CD4-positive, alpha-beta T cell treated with Interleukin-15 for 4 hours (primary cell): Measurements from ENCODE around the gene MTA1.

Experiments
- DNase-seq: peaks from one replicate; pipeline ENCODE4 v3.0.0-alpha.2; 2020; ENCODE audit warnings: low spot score

Gene MTA1

GRCh38 chr14:105424861-105425260, 5.2 kb downstream of the MTA1 start:
- no peak for DNase-seq

- no peak for DNase-seq
Measured at GRCh38 chr14:105425823-105426247, 6.2 kb downstream of the MTA1 start.

- no peak for DNase-seq
Measured at GRCh38 chr14:105426416-105427130, 6.9 kb downstream of the MTA1 start.

GRCh38 chr14:105427412-105427811, 7.8 kb downstream of the MTA1 start:
- no peak for DNase-seq

GRCh38 chr14:105427936-105428485, 8.4 kb downstream of the MTA1 start:
- no peak for DNase-seq

- DNase-seq, result no peak
Measured at GRCh38 chr14:105430042-105430441, 10.4 kb downstream of the MTA1 start.

- DNase-seq, result no peak
Measured at GRCh38 chr14:105430565-105430964, 10.9 kb downstream of the MTA1 start.

GRCh38 chr14:105431256-105431655, 11.6 kb downstream of the MTA1 start:
- no peak for DNase-seq

- DNase-seq, result no peak
Measured at GRCh38 chr14:105432657-105433056, 13.0 kb downstream of the MTA1 start.

GRCh38 chr14:105433161-105433605, 13.6 kb downstream of the MTA1 start:
- no peak for DNase-seq

- DNase-seq, result no peak
Measured at GRCh38 chr14:105436402-105436801, 16.8 kb downstream of the MTA1 start.

- no peak for DNase-seq
Measured at GRCh38 chr14:105436891-105437722, 17.5 kb downstream of the MTA1 start.

GRCh38 chr14:105437723-105438500, 18.3 kb downstream of the MTA1 start:
- no peak for DNase-seq

- DNase-seq, result no peak
Measured at GRCh38 chr14:105439179-105439578, 19.6 kb downstream of the MTA1 start.

- no peak for DNase-seq
Measured at GRCh38 chr14:105439710-105440553, 20.3 kb downstream of the MTA1 start.

- no peak for DNase-seq
Measured at GRCh38 chr14:105440554-105440900, 20.9 kb downstream of the MTA1 start.

- no peak for DNase-seq
Measured at GRCh38 chr14:105440992-105441391, 21.4 kb downstream of the MTA1 start.

GRCh38 chr14:105442125-105442524, 22.5 kb downstream of the MTA1 start:
- DNase-seq, result no peak

GRCh38 chr14:105442834-105443233, 23.2 kb downstream of the MTA1 start:
- no peak for DNase-seq

- no peak for DNase-seq
Measured at GRCh38 chr14:105444859-105445258, 25.2 kb downstream of the MTA1 start.

- DNase-seq, result no peak
Measured at GRCh38 chr14:105445290-105445689, 25.7 kb downstream of the MTA1 start.
